A673 (cell line): ENCODE results near the gene UGT1A8.

Experiments used
- EZH2 ChIP-seq: fragments of 200-600 bp; sonication (generic); IDR thresholded peaks from 2 replicates; pipeline ENCODE4 v1.6.1; 2017; ENCODE audit warnings: borderline replicate concordance, low read depth, mild to moderate bottlenecking, mixed read lengths, antibody characterized with exemption, low read length; ENCODE audit not compliant: poor library complexity, severe bottlenecking
- TF ChIP-seq, protein P1 (sequence below): fragments of 300-800, 200-600 bp; sonication (generic); conservative IDR thresholded peaks from 2 replicates; pipeline ENCODE4 v1.5.1; 2017; ENCODE audit warnings: low read depth, mild to moderate bottlenecking, antibody characterized with exemption, low read length, moderate library complexity, mixed read lengths

DNA sequence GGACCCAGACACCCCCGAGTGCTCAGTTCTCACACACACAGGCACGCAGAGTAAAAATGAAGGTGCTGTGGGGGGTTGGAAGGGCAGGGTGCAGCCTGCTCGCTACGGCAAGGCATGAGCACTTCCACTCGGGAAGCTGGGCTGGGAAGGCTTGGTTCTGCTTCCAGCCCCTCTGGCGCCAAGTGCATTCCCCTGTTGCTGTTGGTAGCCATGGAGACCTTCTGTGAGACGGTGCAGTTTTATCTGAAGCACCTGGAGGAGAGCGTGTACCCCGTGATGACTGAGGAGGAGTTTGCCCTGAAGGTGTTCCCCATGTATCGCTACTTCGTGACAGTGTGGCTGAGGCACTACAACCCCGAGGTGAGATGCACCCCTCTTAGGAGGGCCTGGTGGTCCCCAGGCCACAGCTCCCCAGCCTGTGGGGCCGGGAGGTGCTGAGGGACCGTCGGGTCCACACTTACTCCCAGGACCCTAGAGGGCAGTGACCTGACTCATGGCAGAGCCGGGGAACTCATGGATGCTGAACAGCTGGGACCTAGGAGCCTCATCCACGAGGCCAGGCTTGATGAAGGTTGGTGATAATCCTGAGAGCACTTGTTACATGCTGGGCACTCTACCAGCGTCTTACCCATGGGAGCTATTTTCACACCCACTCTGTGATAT is 176.2 kb downstream of the UGT1A8 start:
- no peak for TF ChIP-seq EZH2
- TF ChIP-seq, protein P1, sequence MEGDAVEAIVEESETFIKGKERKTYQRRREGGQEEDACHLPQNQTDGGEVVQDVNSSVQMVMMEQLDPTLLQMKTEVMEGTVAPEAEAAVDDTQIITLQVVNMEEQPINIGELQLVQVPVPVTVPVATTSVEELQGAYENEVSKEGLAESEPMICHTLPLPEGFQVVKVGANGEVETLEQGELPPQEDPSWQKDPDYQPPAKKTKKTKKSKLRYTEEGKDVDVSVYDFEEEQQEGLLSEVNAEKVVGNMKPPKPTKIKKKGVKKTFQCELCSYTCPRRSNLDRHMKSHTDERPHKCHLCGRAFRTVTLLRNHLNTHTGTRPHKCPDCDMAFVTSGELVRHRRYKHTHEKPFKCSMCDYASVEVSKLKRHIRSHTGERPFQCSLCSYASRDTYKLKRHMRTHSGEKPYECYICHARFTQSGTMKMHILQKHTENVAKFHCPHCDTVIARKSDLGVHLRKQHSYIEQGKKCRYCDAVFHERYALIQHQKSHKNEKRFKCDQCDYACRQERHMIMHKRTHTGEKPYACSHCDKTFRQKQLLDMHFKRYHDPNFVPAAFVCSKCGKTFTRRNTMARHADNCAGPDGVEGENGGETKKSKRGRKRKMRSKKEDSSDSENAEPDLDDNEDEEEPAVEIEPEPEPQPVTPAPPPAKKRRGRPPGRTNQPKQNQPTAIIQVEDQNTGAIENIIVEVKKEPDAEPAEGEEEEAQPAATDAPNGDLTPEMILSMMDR = no peak
